WERI-Rb-1 (cell line): Measurements from ENCODE around the gene KISS1R.

Experiments used
- DNase-seq: peaks from one replicate; pipeline ENCODE4 v3.0.0-alpha.2; 2020
- H3K27ac ChIP-seq: fragments of 250-450 bp; sonication (Bioruptor Pico); 2 replicates; pipeline ENCODE4 v1.5.1; 2020; ENCODE audit warnings: mild to moderate bottlenecking, moderate library complexity
- H3K27me3 ChIP-seq: fragments of 250-450 bp; sonication (Bioruptor Pico); 2 replicates; pipeline ENCODE4 v1.5.1; 2021; ENCODE audit warnings: mild to moderate bottlenecking, low read depth, moderate library complexity; ENCODE audit not compliant: insufficient read depth, severe bottlenecking
- H3K36me3 ChIP-seq: fragments of 250-450 bp; sonication (Bioruptor Pico); 2 replicates; pipeline ENCODE4 v1.5.1; 2020; ENCODE audit warnings: mild to moderate bottlenecking, moderate library complexity
- H3K4me3 ChIP-seq: 2 replicates; pipeline ENCODE4 v1.5.1; 2011; ENCODE audit warnings: low read depth, mild to moderate bottlenecking, control low read depth, low read length
- H3K9me3 ChIP-seq: fragments of 250-450 bp; sonication (Bioruptor Pico); 2 replicates; pipeline ENCODE4 v1.5.1; 2021; ENCODE audit warnings: mild to moderate bottlenecking, moderate library complexity; ENCODE audit not compliant: severe bottlenecking
- CTCF ChIP-seq: IDR thresholded peaks from 2 replicates; pipeline ENCODE4 v1.5.1; 2011; ENCODE audit warnings: low read depth, mild to moderate bottlenecking, control low read depth, inconsistent platforms, low read length

KISS1R gene

GRCh38 chr19:950352-951066, 33.4 kb downstream of the KISS1R start:
- Histone ChIP-seq H3K36me3 (peaks cover 13% of the 10 kb centered on the region), H3K9me3 (no peaks in the 10 kb centered on the region), H3K27ac (no peak overlapping the region), H3K4me3 (no peak overlapping the region), H3K27me3 (no peaks in the 10 kb centered on the region)
- no peak for DNase-seq
- no peak for TF ChIP-seq CTCF

GRCh38 chr19:952049-952679, 35.0 kb downstream of the KISS1R start:
- Histone ChIP-seq H3K9me3 (no peaks in the 10 kb centered on the region), H3K36me3 (peaks cover 11% of the 10 kb centered on the region), H3K4me3 (no peak overlapping the region), H3K27me3 (no peaks in the 10 kb centered on the region), H3K27ac (no peak overlapping the region)
- TF ChIP-seq CTCF, result no peak
- no peak for DNase-seq

GRCh38 chr19:952680-953444, 35.7 kb downstream of the KISS1R start:
- no peak for DNase-seq
- TF ChIP-seq CTCF, result no peak
- Histone ChIP-seq H3K27ac (no peak overlapping the region), H3K4me3 (no peak overlapping the region), H3K27me3 (no peaks in the 10 kb centered on the region), H3K9me3 (no peaks in the 10 kb centered on the region), H3K36me3 (peaks cover 5% of the 10 kb centered on the region)

- Histone ChIP-seq H3K27me3 (no peaks in the 10 kb centered on the region), H3K4me3 (no peak overlapping the region), H3K27ac (no peak overlapping the region), H3K36me3 (no peaks in the 10 kb centered on the region; the same call in 1 of the 2 replicates), H3K9me3 (no peaks in the 10 kb centered on the region)
- no peak for TF ChIP-seq CTCF
- DNase-seq, result no peak
Observed at GRCh38 chr19:953445-954271, 36.5 kb downstream of the KISS1R start.

GRCh38 chr19:954272-954671, 37.1 kb downstream of the KISS1R start:
- no peak for DNase-seq
- Histone ChIP-seq H3K4me3 (no peak overlapping the region), H3K36me3 (peaks cover 4% of the 10 kb centered on the region; the same call in 1 of the 2 replicates), H3K27me3 (no peaks in the 10 kb centered on the region), H3K27ac (no peak overlapping the region), H3K9me3 (no peaks in the 10 kb centered on the region)
- TF ChIP-seq CTCF, result no peak
